Neuronal stem cell (in vitro differentiated cells): ENCODE measurements around the gene WWTR1.

Experiments used
- DNase-seq: peaks from one replicate; pipeline ENCODE4 v3.0.0-alpha.2; 2013; ENCODE audit warnings: low spot score
- H2AFZ ChIP-seq: one replicate; pipeline ENCODE4 v1.6.1; 2013; ENCODE audit warnings: mild to moderate bottlenecking, low read length, inconsistent platforms
- H2AK5ac ChIP-seq: 2 replicates; pipeline ENCODE4 v1.6.1; 2013; ENCODE audit warnings: low read depth, mild to moderate bottlenecking, inconsistent platforms, low read length, moderate library complexity, mixed read lengths
- H2BK120ac ChIP-seq: 2 replicates; pipeline ENCODE4 v1.6.1; 2013; ENCODE audit warnings: low read depth, mild to moderate bottlenecking, inconsistent platforms, low read length, moderate library complexity, mixed read lengths
- H2BK12ac ChIP-seq: one replicate; pipeline ENCODE4 v1.6.1; 2013; ENCODE audit warnings: low read length, inconsistent platforms
- H2BK15ac ChIP-seq: 2 replicates; pipeline ENCODE4 v1.6.1; 2013; ENCODE audit warnings: mild to moderate bottlenecking, low read length, inconsistent platforms, mixed read lengths
- H2BK5ac ChIP-seq: one replicate; pipeline ENCODE4 v1.6.1; 2013; ENCODE audit warnings: inconsistent platforms, mild to moderate bottlenecking, low read length, moderate library complexity
- H3K14ac ChIP-seq: one replicate; pipeline ENCODE4 v1.6.1; 2013; ENCODE audit warnings: low read length, inconsistent platforms
- H3K18ac ChIP-seq: 2 replicates; pipeline ENCODE4 v1.6.1; 2013; ENCODE audit warnings: low read length, inconsistent platforms
- H3K23ac ChIP-seq: 2 replicates; pipeline ENCODE4 v1.6.1; 2013; ENCODE audit warnings: low read depth, mild to moderate bottlenecking, mixed read lengths, low read length, inconsistent platforms; ENCODE audit not compliant: poor library complexity
- H3K27ac ChIP-seq: replicated peaks from 3 replicates; pipeline ENCODE4 v1.5.1; 2013; ENCODE audit warnings: low read length, inconsistent platforms
- H3K27me3 ChIP-seq, 3 experiments: 2 replicates each; pipeline ENCODE4 v1.6.1; 2013; ENCODE audit warnings: low read length in 3 of 3, mild to moderate bottlenecking in 2 of 3, inconsistent platforms in 1 of 3, low read depth in 1 of 3, mixed read lengths in 1 of 3, moderate library complexity in 1 of 3; ENCODE audit not compliant: control insufficient read depth in 3 of 3, insufficient read depth in 3 of 3
- H3K36me3 ChIP-seq, 2 donors: replicated peaks in 1 of 2; 2 replicates each; pipeline ENCODE4 v1.6.1; 2013; ENCODE audit warnings: low read length in 2 of 2; ENCODE audit not compliant: control insufficient read depth in 2 of 2, insufficient read depth in 2 of 2
- H3K4ac ChIP-seq: 2 replicates; pipeline ENCODE4 v1.6.1; 2013; ENCODE audit warnings: inconsistent platforms, mild to moderate bottlenecking, low read length, moderate library complexity
- H3K4me1 ChIP-seq, 2 donors: 1 replicate in 1 of 2; 2 replicates in 1 of 2; pipeline ENCODE4 v1.6.1; 2013; ENCODE audit warnings: low read length in 2 of 2, low read depth in 1 of 2; ENCODE audit not compliant: control insufficient read depth in 2 of 2, insufficient read depth in 1 of 2
- H3K4me2 ChIP-seq: one replicate; pipeline ENCODE4 v1.6.1; 2013; ENCODE audit warnings: mild to moderate bottlenecking, low read length, inconsistent platforms; ENCODE audit not compliant: insufficient read depth, poor library complexity, severe bottlenecking
- H3K4me3 ChIP-seq, 2 donors: 2 replicates each; pipeline ENCODE4 v1.5.1; 2013; ENCODE audit warnings: low read length in 2 of 2, mild to moderate bottlenecking in 2 of 2, inconsistent platforms in 1 of 2, moderate library complexity in 1 of 2
- H3K79me1 ChIP-seq: one replicate; pipeline ENCODE4 v1.6.1; 2013; ENCODE audit warnings: low read depth, mild to moderate bottlenecking, inconsistent platforms, low read length, moderate library complexity
- H3K9ac ChIP-seq: one replicate; pipeline ENCODE4 v1.6.1; 2013; ENCODE audit warnings: mild to moderate bottlenecking, low read depth, low read length, inconsistent platforms; ENCODE audit not compliant: poor library complexity
- H3K9me3 ChIP-seq, 2 donors: replicated peaks in 1 of 2; 2 replicates each; pipeline versions ENCODE3 to v1.6.1; 2013; ENCODE audit warnings: low read length in 2 of 2, mild to moderate bottlenecking in 2 of 2, inconsistent platforms in 1 of 2, low read depth in 1 of 2, mixed read lengths in 1 of 2, moderate library complexity in 1 of 2; ENCODE audit not compliant: control insufficient read depth in 2 of 2, insufficient read depth in 1 of 2
- H4K8ac ChIP-seq: one replicate; pipeline ENCODE4 v1.6.1; 2013; ENCODE audit warnings: low read depth, mild to moderate bottlenecking, inconsistent platforms, low read length, moderate library complexity
- H4K91ac ChIP-seq: one replicate; pipeline ENCODE4 v1.6.1; 2013; ENCODE audit warnings: low read length, low read depth, mild to moderate bottlenecking, inconsistent platforms; ENCODE audit not compliant: poor library complexity
- WGBS, 2 donors: extraction: QIAGEN DNeasy Blood & Tissue Kit; methylation state at CpG; one replicate each; pipeline ENCODE4 v1.1.7; 2013; ENCODE audit warnings: missing lambda C conversion rate in 2 of 2, mixed read lengths in 1 of 2; ENCODE audit not compliant: insufficient read length in 2 of 2, insufficient replicate concordance in 1 of 2; ENCODE audit errors: extremely low coverage in 2 of 2; 5-methylcytosine and 5-hydroxymethylcytosine counted together

WWTR1 gene

DNA sequence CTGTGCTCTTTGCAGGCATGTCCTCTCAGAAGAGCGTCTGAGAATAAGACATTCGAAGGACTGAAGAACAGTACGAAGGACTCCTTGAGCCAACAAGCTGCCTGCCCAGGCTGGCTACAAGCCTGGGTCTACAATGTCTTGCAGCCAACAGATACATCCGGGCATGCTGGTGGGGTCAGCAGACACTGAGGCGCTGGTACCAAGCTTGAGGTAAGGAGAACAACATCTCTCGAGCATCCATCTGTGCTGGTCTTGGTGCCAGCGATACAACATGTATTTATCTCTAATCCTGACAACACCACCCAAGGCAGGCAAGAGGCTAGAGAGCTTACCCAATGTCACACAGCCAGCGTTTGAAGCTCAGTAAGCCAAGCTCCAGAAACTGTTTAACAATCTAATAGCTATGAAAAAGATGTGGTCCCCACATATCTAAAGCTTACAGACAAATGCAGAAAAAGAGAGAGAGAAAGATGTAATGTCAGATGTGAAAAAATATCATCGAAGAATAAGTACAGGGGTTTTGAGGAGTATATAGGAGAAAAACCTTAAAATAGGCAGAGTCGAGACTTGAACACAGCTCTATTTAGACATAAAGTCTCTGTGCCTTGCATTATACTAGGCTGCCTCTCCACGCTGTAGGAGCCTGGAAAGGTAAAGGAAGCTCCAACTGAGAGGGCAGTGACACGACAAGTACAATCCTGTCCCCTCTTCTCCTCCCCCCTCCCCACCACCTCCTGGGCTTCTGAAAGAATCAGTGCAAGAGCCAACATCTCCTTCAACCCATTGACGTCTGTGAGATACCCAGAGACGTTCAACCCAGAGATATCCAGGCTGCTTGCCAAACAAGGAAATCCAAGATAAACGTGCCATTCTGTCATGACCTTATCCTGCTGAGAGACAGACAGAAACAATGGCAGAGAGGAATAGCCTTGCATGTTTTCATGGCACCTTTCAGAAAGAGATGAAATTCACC lies 39.4 kb downstream of the WWTR1 start:
- no peak overlapping the region for H4K8ac ChIP-seq
- no peak overlapping the region for H3K27ac ChIP-seq
- H3K79me1 ChIP-seq, result no peaks in the 10 kb centered on the region
- no peak for DNase-seq
- H3K14ac ChIP-seq, result no peak overlapping the region
- H3K18ac ChIP-seq, result no peak overlapping the region
- H3K9ac ChIP-seq, result no peak overlapping the region
- no peak overlapping the region for H2BK5ac ChIP-seq
- H3K4me3 ChIP-seq, result no peak overlapping the region
- no peak overlapping the region for H2AFZ ChIP-seq
- H2AK5ac ChIP-seq, result no peak overlapping the region
- no peak overlapping the region for H2BK120ac ChIP-seq
- H3K9me3 ChIP-seq, result peaks cover 0 to 2% of the 10 kb centered on the region in 2 donors
- H3K4me1 ChIP-seq, result peaks cover 5 to 11% of the 10 kb centered on the region in 2 donors
- H4K91ac ChIP-seq, result no peak overlapping the region
- no peak overlapping the region for H3K4me2 ChIP-seq
- H2BK15ac ChIP-seq, result no peak overlapping the region
- no peak overlapping the region for H3K4ac ChIP-seq
- H3K36me3 ChIP-seq, result no peaks in the 10 kb centered on the region
- no peak overlapping the region for H3K23ac ChIP-seq
- WGBS, 2 donors, result no CpG with 5 or more reads among the region's 15 CpGs
- H3K27me3 ChIP-seq, result no peaks in the 10 kb centered on the region
- no peak overlapping the region for H2BK12ac ChIP-seq

DNA sequence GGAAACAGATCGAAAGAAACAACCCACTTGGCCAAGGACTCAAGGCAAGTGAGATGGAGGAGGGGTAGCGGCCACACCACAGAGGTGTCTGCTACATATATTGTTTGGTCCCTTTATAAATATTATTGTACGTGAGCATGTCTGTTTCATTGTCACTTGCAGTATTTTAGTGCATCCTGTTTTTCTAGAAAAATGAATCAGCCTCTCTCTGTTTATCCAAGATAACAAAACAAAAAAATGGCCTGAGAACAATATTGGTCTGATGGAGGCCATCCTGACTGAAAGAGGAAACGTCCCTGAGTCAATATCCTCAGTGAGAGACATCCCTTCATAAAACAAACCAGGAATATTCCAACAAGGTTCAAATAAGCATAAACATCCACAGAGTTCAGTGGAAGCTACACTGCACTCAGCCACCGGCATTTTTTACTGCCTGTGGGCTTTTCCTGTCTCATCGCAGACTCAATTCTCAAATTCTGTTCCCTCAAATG lies 42.0 kb downstream of the WWTR1 start:
- H3K14ac ChIP-seq, result no peak overlapping the region
- H3K27me3 ChIP-seq, result no peaks in the 10 kb centered on the region
- H2AFZ ChIP-seq, result no peak overlapping the region
- H3K4ac ChIP-seq, result no peak overlapping the region
- no peak overlapping the region for H4K91ac ChIP-seq
- H3K9me3 ChIP-seq, result peaks cover 0 to 2% of the 10 kb centered on the region in 2 donors
- H3K4me1 ChIP-seq, result peaks cover 5 to 9% of the 10 kb centered on the region in 2 donors
- no peaks in the 10 kb centered on the region for H3K79me1 ChIP-seq
- no peak overlapping the region for H2BK12ac ChIP-seq
- no peaks in the 10 kb centered on the region for H3K36me3 ChIP-seq
- no peak overlapping the region for H3K18ac ChIP-seq
- no peak overlapping the region for H3K9ac ChIP-seq
- no peak overlapping the region for H3K27ac ChIP-seq
- WGBS, 2 donors, result no CpG with 5 or more reads among the region's 6 CpGs
- H3K4me3 ChIP-seq, result no peak overlapping the region
- H2AK5ac ChIP-seq, result no peak overlapping the region
- no peak overlapping the region for H4K8ac ChIP-seq
- no peak overlapping the region for H2BK5ac ChIP-seq
- no peak overlapping the region for H2BK120ac ChIP-seq
- H3K23ac ChIP-seq, result no peak overlapping the region
- H3K4me2 ChIP-seq, result no peak overlapping the region
- DNase-seq, result no peak
- no peak overlapping the region for H2BK15ac ChIP-seq

DNA sequence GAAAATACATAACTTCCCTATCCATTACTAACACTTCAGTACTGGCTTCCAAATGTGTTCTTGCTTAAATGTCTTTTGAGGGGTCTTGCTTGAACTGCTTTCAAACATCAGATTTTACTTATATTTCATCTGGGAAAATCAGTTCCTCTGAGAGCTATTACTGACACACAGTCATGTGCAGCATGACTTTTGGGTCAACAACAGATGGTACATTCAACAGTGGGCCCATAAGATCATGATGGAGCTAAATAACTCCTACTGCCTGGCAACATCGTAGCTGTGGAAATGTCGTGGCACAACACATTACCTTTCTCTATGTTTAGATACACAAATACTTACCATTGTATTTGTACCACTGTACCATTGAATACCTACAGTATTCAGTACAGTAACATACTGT lies 43.8 kb downstream of the WWTR1 start:
- Histone ChIP-seq H2BK12ac (no peak overlapping the region), H2BK120ac (no peak overlapping the region), H4K91ac (no peak overlapping the region), H3K4me1 (peaks cover 5 to 8% of the 10 kb centered on the region in 2 donors), H2BK15ac (no peak overlapping the region), H3K4me3 (no peak overlapping the region), H3K36me3 (no peaks in the 10 kb centered on the region), H2AFZ (no peak overlapping the region), H3K27me3 (no peaks in the 10 kb centered on the region), H3K23ac (no peak overlapping the region), H3K79me1 (no peaks in the 10 kb centered on the region), H3K4ac (no peak overlapping the region), H3K14ac (no peak overlapping the region), H3K27ac (no peak overlapping the region), H3K9ac (no peak overlapping the region), H3K4me2 (no peak overlapping the region), H3K18ac (no peak overlapping the region), H4K8ac (no peak overlapping the region), H2BK5ac (no peak overlapping the region), H2AK5ac (no peak overlapping the region), H3K9me3 (peaks cover 0 to 2% of the 10 kb centered on the region in 2 donors)
- DNase-seq, result no peak
- no CpG with 5 or more reads among the region's 2 CpGs for WGBS, 2 donors

DNA sequence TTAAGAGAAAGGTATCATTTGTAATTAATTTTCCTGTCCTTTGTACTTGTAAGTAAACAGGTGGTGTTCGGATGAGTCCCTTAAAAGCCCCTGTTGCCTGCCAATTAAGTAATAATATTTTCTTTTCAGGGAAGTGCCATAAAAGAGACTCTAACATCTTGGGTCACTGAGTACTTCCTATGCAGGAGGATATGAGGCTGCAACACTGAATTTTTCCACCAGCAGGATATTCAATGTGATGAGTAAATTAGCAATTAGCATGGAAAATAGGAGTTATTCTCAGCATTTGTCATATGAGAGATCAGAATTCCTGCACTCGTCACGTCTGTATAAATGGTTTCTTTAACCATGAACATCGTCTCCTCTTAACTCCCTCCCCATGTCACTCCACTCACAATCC lies 45.4 kb downstream of the WWTR1 start:
- DNase-seq, result no peak
- no peak overlapping the region for H2AFZ ChIP-seq
- peaks cover 0 to 2% of the 10 kb centered on the region in 2 donors for H3K9me3 ChIP-seq
- H4K8ac ChIP-seq, result no peak overlapping the region
- peaks cover 3 to 4% of the 10 kb centered on the region in 2 donors for H3K4me1 ChIP-seq
- H2AK5ac ChIP-seq, result no peak overlapping the region
- no peak overlapping the region for H2BK12ac ChIP-seq
- no peak overlapping the region for H3K27ac ChIP-seq
- no peak overlapping the region for H3K4ac ChIP-seq
- WGBS, 2 donors, result no CpG with 5 or more reads among the region's 4 CpGs
- no peaks in the 10 kb centered on the region for H3K36me3 ChIP-seq
- no peak overlapping the region for H2BK5ac ChIP-seq
- H3K4me2 ChIP-seq, result no peak overlapping the region
- no peak overlapping the region for H3K9ac ChIP-seq
- no peak overlapping the region for H3K14ac ChIP-seq
- no peak overlapping the region for H3K23ac ChIP-seq
- no peaks in the 10 kb centered on the region for H3K27me3 ChIP-seq
- no peak overlapping the region for H3K18ac ChIP-seq
- no peak overlapping the region for H3K4me3 ChIP-seq
- H4K91ac ChIP-seq, result no peak overlapping the region
- H2BK15ac ChIP-seq, result no peak overlapping the region
- H3K79me1 ChIP-seq, result no peaks in the 10 kb centered on the region
- no peak overlapping the region for H2BK120ac ChIP-seq
